Muscle of leg (tissue), 11 donors: ENCODE data around the gene PTAR1. TPM values are rescaled to one million over a fixed set of nuclear protein-coding genes. Genes with fewer than 3 reads are reported as not detected.

Source experiments
- DNase-seq: peaks from one replicate; pipeline ENCODE4 v3.0.0; 2013
- H3K27ac ChIP-seq: one replicate; pipeline ENCODE4 v1.5.1; 2013; ENCODE audit warnings: mild to moderate bottlenecking, low read length, control low read depth
- H3K27me3 ChIP-seq: one replicate; pipeline ENCODE4 v1.6.1; 2013; ENCODE audit warnings: low read length; ENCODE audit not compliant: control insufficient read depth, insufficient read depth
- H3K36me3 ChIP-seq: one replicate; pipeline ENCODE4 v1.6.1; 2013; ENCODE audit warnings: low read length; ENCODE audit not compliant: control insufficient read depth, insufficient read depth
- H3K4me1 ChIP-seq: one replicate; pipeline ENCODE4 v1.6.1; 2013; ENCODE audit warnings: low read length; ENCODE audit not compliant: control insufficient read depth, insufficient read depth
- H3K4me3 ChIP-seq: one replicate; pipeline ENCODE4 v1.5.1; 2013; ENCODE audit warnings: low read length, control low read depth
- H3K9me3 ChIP-seq: replicated peaks from 2 replicates; pipeline ENCODE4 v1.6.1; 2013; ENCODE audit warnings: low read depth, low read length; ENCODE audit not compliant: control insufficient read depth
- whole genome bisulfite sequencing: methylation state at CpG from one replicate; pipeline ENCODE4 v1.1.5; 2013; ENCODE audit warnings: missing lambda C conversion rate; ENCODE audit not compliant: insufficient coverage; 5-methylcytosine and 5-hydroxymethylcytosine counted together
- polyA plus RNA-seq, 8 donors: library from polyadenylated mRNA; unstranded; fragments of 120-200 nt; gene quantifications; one replicate each; pipeline versions ENCODE4 v1.2.1 to v1.2.3, GENCODE V29; 2013; ENCODE audit warnings: inconsistent platforms in 1 of 8, low replicate concordance in 1 of 8; ENCODE audit not compliant: insufficient read length in 8 of 8, insufficient read depth in 1 of 8
- total RNA-seq: library from RNA; stranded (reverse); fragments of 120-200 nt; gene quantifications from one replicate; pipeline ENCODE4 v1.2.4, GENCODE V29; 2013

The PTAR1 gene
- total and polyA plus RNA-seq, 9 donors = 12.9 to 40.2 (median 22.4) TPM

DNA sequence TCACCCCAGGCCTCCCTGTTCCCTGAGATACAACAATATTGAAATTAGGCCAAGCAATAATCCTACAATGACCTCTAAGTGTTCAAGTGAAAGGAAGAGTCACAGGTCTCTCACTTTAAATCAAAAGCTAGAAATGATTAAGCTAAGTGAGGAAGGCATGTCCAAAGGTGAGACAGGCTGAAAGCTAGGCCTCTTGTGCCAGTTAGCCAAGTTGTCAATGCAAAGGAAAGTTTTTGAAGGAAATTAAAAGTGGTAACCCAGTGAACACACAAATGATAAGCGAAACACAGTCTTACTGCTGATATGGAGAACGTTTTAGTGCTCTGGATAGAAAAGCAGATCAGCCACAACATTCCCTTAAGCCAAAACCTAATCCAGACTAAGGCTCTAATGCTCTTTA is 39.8 kb downstream of the PTAR1 start:
- no CpG with 5 or more reads among the region's 2 CpGs for WGBS
- H3K27ac ChIP-seq = no peak overlapping the region

GRCh38 chr9:69719367-69719766 is 40.4 kb downstream of the PTAR1 start:
- Histone ChIP-seq H3K27ac (no peak overlapping the region), H3K4me3 (no peak overlapping the region), H3K36me3 (peaks cover 17% of the 10 kb centered on the region), H3K4me1 (no peaks in the 10 kb centered on the region), H3K9me3 (no peaks in the 10 kb centered on the region), H3K27me3 (no peaks in the 10 kb centered on the region)
- no CpG with 5 or more reads among the region's 3 CpGs for WGBS
- no peak for DNase-seq

More for the DNA sequence above, 39.8 kb downstream of the PTAR1 start:
- Histone ChIP-seq H3K4me1 (no peaks in the 10 kb centered on the region), H3K27me3 (no peaks in the 10 kb centered on the region), H3K4me3 (no peak overlapping the region), H3K36me3 (peaks cover 17% of the 10 kb centered on the region), H3K9me3 (no peaks in the 10 kb centered on the region)
- DNase-seq = no peak

GRCh38 chr9:69718218-69718617 is 41.6 kb downstream of the PTAR1 start:
- Histone ChIP-seq H3K4me3 (no peak overlapping the region), H3K27me3 (no peaks in the 10 kb centered on the region), H3K4me1 (no peaks in the 10 kb centered on the region), H3K9me3 (no peaks in the 10 kb centered on the region), H3K36me3 (peaks cover 14% of the 10 kb centered on the region), H3K27ac (no peak overlapping the region)
- DNase-seq = no peak
- 91% methylated on average over 4 of the region's 6 CpGs for WGBS

GRCh38 chr9:69715825-69716224 is 44.0 kb downstream of the PTAR1 start:
- Histone ChIP-seq H3K9me3 (no peaks in the 10 kb centered on the region), H3K36me3 (peaks cover 7% of the 10 kb centered on the region), H3K27ac (no peak overlapping the region), H3K4me3 (no peak overlapping the region), H3K4me1 (no peaks in the 10 kb centered on the region), H3K27me3 (no peaks in the 10 kb centered on the region)
- no CpG with 5 or more reads among the region's 1 CpG for WGBS
- DNase-seq = no peak

DNA sequence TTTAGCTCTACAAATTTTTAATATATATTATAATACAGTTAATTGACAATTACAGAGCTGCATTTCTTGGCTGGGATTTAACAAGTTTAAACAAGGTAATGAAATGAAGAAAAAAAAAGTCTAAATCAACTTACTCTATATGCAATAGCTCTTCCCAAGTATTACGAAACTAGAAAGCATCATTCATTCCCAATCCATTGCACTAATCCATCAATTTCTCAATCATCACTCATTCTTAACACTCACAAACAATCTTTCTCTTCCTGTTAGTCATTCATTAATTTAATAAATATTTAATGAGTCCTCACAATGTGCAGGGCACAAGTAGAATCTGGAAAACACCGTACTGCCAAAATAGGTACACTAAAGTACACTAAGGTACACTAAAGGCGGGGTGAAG is 44.7 kb downstream of the PTAR1 start:
- Histone ChIP-seq H3K36me3 (peaks cover 7% of the 10 kb centered on the region), H3K9me3 (no peaks in the 10 kb centered on the region), H3K4me3 (no peak overlapping the region), H3K27ac (no peak overlapping the region), H3K4me1 (no peaks in the 10 kb centered on the region), H3K27me3 (no peaks in the 10 kb centered on the region)
- no peak for DNase-seq
- no CpG with 5 or more reads among the region's 3 CpGs for WGBS

DNA sequence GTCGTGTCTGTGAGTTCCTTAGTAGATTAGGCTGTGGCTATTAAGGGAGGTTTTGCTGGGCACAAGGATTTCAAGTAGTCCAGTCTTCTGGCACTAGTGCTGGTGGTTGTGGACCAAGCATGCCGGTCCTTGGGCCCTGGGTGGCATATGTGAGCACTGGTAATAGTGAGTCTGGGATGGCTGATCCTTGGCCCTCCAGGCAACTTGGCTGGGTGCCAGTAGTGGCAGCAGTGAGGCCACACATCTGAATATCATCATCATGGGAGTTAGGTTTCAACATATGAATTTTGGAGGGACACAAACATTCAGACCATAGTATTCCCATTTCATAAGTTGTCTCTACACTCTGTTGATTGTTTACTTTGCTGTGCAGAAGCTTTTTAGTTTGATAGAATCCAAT is 62.3 kb downstream of the PTAR1 start:
- no peak for DNase-seq
- H3K27me3 ChIP-seq = no peaks in the 10 kb centered on the region
- no peaks in the 10 kb centered on the region for H3K36me3 ChIP-seq
- H3K27ac ChIP-seq = no peak overlapping the region
- 100% methylated on average over 1 of the region's 2 CpGs for WGBS
- H3K4me1 ChIP-seq = no peaks in the 10 kb centered on the region
- H3K4me3 ChIP-seq = no peak overlapping the region
- peaks cover 18% of the 10 kb centered on the region for H3K9me3 ChIP-seq

GRCh38 chr9:69696802-69697201 is 63.0 kb downstream of the PTAR1 start:
- no peak for DNase-seq
- Histone ChIP-seq H3K36me3 (no peaks in the 10 kb centered on the region), H3K9me3 (peaks cover 15% of the 10 kb centered on the region), H3K27me3 (no peaks in the 10 kb centered on the region), H3K4me1 (no peaks in the 10 kb centered on the region), H3K27ac (no peak overlapping the region), H3K4me3 (no peak overlapping the region)
- WGBS = no CpG with 5 or more reads among the region's 2 CpGs

DNA sequence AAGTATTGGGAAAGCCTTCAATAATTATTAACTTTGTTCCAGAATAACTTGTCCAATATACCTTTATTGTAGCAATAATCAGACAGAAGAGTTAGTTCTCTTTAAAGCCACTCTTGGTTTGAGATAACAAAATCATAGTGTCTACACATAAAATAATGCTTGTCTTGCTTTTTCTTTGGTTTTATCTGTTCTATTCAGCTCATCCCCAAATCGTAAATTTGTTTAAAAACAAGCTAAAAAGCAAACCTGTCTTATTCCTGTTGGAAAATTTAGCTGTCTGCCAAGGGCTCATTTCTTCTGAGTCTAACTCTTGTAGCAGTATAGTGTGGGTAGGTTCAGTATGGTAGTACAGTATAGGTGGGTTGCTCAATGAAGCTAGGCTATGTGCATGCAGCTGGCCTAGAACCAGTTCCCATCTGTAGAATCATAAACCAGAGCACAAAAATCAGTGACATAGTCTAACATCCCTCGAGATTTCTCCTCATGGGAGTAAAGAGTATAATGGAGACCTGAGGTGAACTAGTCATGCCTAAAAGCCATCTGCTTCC is 69.7 kb downstream of the PTAR1 start:
- Histone ChIP-seq H3K4me1 (no peaks in the 10 kb centered on the region), H3K4me3 (no peak overlapping the region), H3K27ac (no peak overlapping the region), H3K9me3 (no peaks in the 10 kb centered on the region), H3K27me3 (no peaks in the 10 kb centered on the region), H3K36me3 (no peaks in the 10 kb centered on the region)
- DNase-seq = no peak
- WGBS = no CpG with 5 or more reads among the region's 2 CpGs

DNA sequence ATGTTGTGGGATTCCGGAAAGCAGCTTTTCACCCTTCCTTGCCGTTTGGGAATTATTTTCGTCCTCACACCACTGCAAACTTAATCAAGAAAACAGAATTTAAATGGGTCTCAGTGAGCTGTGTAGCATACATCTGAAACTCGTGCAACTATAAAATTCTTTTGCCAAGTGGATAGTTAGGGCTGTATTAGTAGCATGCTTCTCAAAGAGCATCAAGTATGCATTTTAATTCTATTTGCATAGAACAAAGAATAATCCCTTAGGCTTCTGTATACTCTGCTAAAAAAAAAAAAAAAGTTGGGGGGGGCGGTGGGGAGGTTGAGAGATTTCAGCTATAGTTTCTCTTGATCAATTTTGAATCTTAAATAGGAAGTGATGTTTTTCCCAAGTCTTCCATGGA is 75.9 kb downstream of the PTAR1 start:
- no peaks in the 10 kb centered on the region for H3K27me3 ChIP-seq
- no peak overlapping the region for H3K27ac ChIP-seq
- no peak overlapping the region for H3K4me3 ChIP-seq
- no peaks in the 10 kb centered on the region for H3K36me3 ChIP-seq
- H3K9me3 ChIP-seq = no peaks in the 10 kb centered on the region
- no peaks in the 10 kb centered on the region for H3K4me1 ChIP-seq
- no CpG with 5 or more reads among the region's 5 CpGs for WGBS
- no peak for DNase-seq

- Histone ChIP-seq H3K9me3 (no peaks in the 10 kb centered on the region), H3K27me3 (no peaks in the 10 kb centered on the region), H3K27ac (no peak overlapping the region), H3K4me3 (no peak overlapping the region), H3K4me1 (no peaks in the 10 kb centered on the region), H3K36me3 (no peaks in the 10 kb centered on the region)
- WGBS = no CpG with 5 or more reads among the region's 4 CpGs
- DNase-seq = no peak
These were observed 80.8 kb downstream of the PTAR1 start for GRCh38 chr9:69678843-69679538.
